OCI-LY7 (cell line): Measurements from ENCODE around the gene TMEM229A. TPM values are rescaled to one million over a fixed set of nuclear protein-coding genes. Genes with fewer than 3 reads are reported as not detected.

Source experiments
- BruUV-seq: library from RNA; stranded (reverse); fragments of 400-500 nt; replicated peaks from 2 replicates; lab custom pipeline; 2021; lab: Mats Ljungman, UMichigan
- CTCF ChIA-PET: fragments of 300-600 bp; sonication (Branson Sonifier 250); formaldehyde crosslinking; loops from one replicate; lab custom pipeline; 2022; ENCODE audit warnings: antibody characterized with exemption; ENCODE audit not compliant: unreplicated experiment; lab: Charles Lee
- POLR2A ChIA-PET: fragments of 300-600 bp; sonication (Branson Sonifier 250); formaldehyde crosslinking; loops from one replicate; lab custom pipeline; 2022; ENCODE audit warnings: antibody characterized with exemption; lab: Charles Lee
- DNase-seq: peaks from one replicate; pipeline ENCODE4 v3.0.0-alpha.2; 2015; ENCODE audit warnings: low spot score
- H2AFZ ChIP-seq: fragments of 200-600 bp; sonication (generic), shearing (Covaris generic); 2 replicates; pipeline ENCODE4 v1.6.1; 2014; ENCODE audit warnings: mild to moderate bottlenecking, antibody characterized with exemption, low read length, moderate library complexity
- H3K27ac ChIP-seq: fragments of 200-600 bp; sonication (generic); 2 replicates; pipeline ENCODE4 v1.5.1; 2014; ENCODE audit warnings: mixed run types, low read depth, mild to moderate bottlenecking, moderate library complexity, low read length, inconsistent platforms; ENCODE audit not compliant: poor library complexity, severe bottlenecking
- H3K36me3 ChIP-seq: fragments of 200-600 bp; sonication (generic); 2 replicates; pipeline ENCODE4 v1.6.1; 2014; ENCODE audit warnings: mild to moderate bottlenecking, antibody characterized with exemption, low read length, moderate library complexity, mixed read lengths; ENCODE audit not compliant: insufficient read depth
- H3K4me1 ChIP-seq: fragments of 200-600 bp; sonication (generic); 2 replicates; pipeline ENCODE4 v1.5.1; 2014; ENCODE audit warnings: mild to moderate bottlenecking, low read length; ENCODE audit not compliant: insufficient read depth, poor library complexity, severe bottlenecking
- H3K4me2 ChIP-seq: fragments of 200-600 bp; sonication (generic); 2 replicates; pipeline ENCODE4 v1.6.1; 2014; ENCODE audit warnings: mild to moderate bottlenecking, low read length
- H3K4me3 ChIP-seq: fragments of 200-600 bp; sonication (generic); 2 replicates; pipeline ENCODE4 v1.5.1; 2014; ENCODE audit warnings: mild to moderate bottlenecking, low read depth, low read length; ENCODE audit not compliant: poor library complexity, severe bottlenecking
- H3K79me2 ChIP-seq: fragments of 200-600 bp; sonication (generic); 2 replicates; pipeline ENCODE4 v1.6.1; 2016; ENCODE audit warnings: low read depth, mild to moderate bottlenecking, low read length, moderate library complexity, mixed read lengths; ENCODE audit not compliant: insufficient read depth
- H3K9me2 ChIP-seq: fragments of 200-600 bp; sonication (generic); 2 replicates; pipeline ENCODE4 v1.6.1; 2016; ENCODE audit warnings: mild to moderate bottlenecking, low read length, mixed read lengths; ENCODE audit not compliant: insufficient read depth
- H3K9me3 ChIP-seq: fragments of 200-600 bp; sonication (generic); 2 replicates; pipeline ENCODE4 v1.6.1; 2014; ENCODE audit warnings: mild to moderate bottlenecking, mixed run types, low read length, mixed read lengths
- H4K20me1 ChIP-seq: fragments of 200-600 bp; sonication (generic); 2 replicates; pipeline ENCODE4 v1.6.1; 2014; ENCODE audit warnings: mild to moderate bottlenecking, antibody characterized with exemption, low read length, moderate library complexity, mixed read lengths; ENCODE audit not compliant: insufficient read depth
- EZH2phosphoT487 ChIP-seq: fragments of 200-600 bp; sonication (generic); IDR thresholded peaks from 2 replicates; pipeline ENCODE4 v1.6.1; 2018; ENCODE audit warnings: low read depth, borderline replicate concordance, mild to moderate bottlenecking, mixed run types, antibody characterized with exemption, low read length, moderate library complexity, mixed read lengths
- intact Hi-C: fragments of 100-400 bp; cut with micrococcal nuclease; formaldehyde crosslinking; loops from one replicate; pipeline ENCODE4 v1.10.0; 2022; ENCODE audit not compliant: unreplicated experiment
- total RNA-seq, 2 experiments: library from RNA; depleted of rRNA in 1 of 2; stranded (reverse); fragments of >200 nt in 1 of 2; shearing (Covaris generic) in 1 of 2; gene quantifications; 2 replicates each; pipeline ENCODE4 v1.2.3, GENCODE V29; 2014 to 2022
- TF ChIP-seq, protein P1 (sequence below): fragments of 200-600 bp; sonication (generic); conservative IDR thresholded peaks from 2 replicates; pipeline ENCODE4 v1.5.1; 2014; ENCODE audit warnings: mild to moderate bottlenecking, antibody characterized with exemption, low read length, moderate library complexity, mixed read lengths

The TMEM229A gene
- total RNA-seq, 2 experiments from 2014 or later: not detected

DNA sequence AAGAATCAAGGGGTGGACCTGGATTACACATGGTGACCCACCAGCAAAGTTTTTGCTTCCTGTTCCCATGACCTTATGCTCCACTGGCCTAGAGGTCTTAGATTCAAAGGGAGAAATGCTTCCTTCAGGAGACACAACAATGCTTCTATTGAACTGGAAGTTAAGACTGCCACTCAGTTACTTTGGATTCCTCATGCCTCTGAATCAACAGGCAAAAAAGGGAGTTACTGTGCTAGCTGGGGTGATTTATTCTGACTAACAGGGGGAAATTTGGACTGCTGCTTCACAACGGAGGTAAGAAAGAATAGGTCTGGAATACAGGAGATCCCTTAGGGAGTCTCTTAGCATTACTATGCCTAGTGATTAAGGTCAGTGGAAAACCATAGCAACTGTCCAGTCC is 10.3 kb downstream of the TMEM229A start:
- Histone ChIP-seq H3K79me2 (no peaks in the 10 kb centered on the region), H4K20me1 (no peaks in the 10 kb centered on the region), H3K9me3 (no peaks in the 10 kb centered on the region), H3K4me3 (no peak overlapping the region), H3K9me2 (no peaks in the 10 kb centered on the region), H3K4me1 (no peaks in the 10 kb centered on the region), H3K36me3 (no peaks in the 10 kb centered on the region), H2AFZ (no peak overlapping the region), H3K4me2 (no peak overlapping the region), H3K27ac (no peak overlapping the region)
- TF ChIP-seq, protein P1, sequence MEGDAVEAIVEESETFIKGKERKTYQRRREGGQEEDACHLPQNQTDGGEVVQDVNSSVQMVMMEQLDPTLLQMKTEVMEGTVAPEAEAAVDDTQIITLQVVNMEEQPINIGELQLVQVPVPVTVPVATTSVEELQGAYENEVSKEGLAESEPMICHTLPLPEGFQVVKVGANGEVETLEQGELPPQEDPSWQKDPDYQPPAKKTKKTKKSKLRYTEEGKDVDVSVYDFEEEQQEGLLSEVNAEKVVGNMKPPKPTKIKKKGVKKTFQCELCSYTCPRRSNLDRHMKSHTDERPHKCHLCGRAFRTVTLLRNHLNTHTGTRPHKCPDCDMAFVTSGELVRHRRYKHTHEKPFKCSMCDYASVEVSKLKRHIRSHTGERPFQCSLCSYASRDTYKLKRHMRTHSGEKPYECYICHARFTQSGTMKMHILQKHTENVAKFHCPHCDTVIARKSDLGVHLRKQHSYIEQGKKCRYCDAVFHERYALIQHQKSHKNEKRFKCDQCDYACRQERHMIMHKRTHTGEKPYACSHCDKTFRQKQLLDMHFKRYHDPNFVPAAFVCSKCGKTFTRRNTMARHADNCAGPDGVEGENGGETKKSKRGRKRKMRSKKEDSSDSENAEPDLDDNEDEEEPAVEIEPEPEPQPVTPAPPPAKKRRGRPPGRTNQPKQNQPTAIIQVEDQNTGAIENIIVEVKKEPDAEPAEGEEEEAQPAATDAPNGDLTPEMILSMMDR: no peak
- no peak for TF ChIP-seq EZH2phosphoT487
- BruUV-seq: no TSS peak
- intact Hi-C loops: no loop called here
- POLR2A ChIA-PET: no interaction called here
- no peak for DNase-seq
- CTCF ChIA-PET: no interaction called here

GRCh38 chr7:124020060-124020459 is 12.8 kb downstream of the TMEM229A start:
- TF ChIP-seq EZH2phosphoT487: no peak
- TF ChIP-seq, protein P1: no peak

DNA sequence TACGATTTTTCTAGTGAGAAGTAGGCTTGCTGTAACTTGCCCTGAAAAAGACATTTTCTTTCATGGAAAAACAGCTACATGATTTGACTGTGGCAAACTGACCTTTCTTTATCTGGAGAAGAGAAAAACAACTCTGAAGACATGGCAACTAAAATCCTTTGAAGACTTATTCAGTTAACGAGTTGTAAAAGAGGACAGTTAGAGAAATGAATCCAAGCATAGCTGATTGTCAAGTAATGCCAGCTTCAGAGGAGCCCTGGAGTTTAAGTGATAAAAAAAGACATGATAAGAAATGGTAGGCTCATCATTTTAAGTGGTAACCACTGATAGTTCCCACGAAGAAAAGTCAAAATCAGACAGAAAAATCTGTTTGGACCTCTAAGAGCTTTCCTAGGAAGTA is 19.6 kb downstream of the TMEM229A start:
- POLR2A ChIA-PET: no interaction called here
- intact Hi-C loops: no loop called here
- BruUV-seq: no TSS peak

More at GRCh38 chr7:124020060-124020459, 12.8 kb downstream of the TMEM229A start:
- no peaks in the 10 kb centered on the region for H3K4me1 ChIP-seq
- H3K36me3 ChIP-seq: no peaks in the 10 kb centered on the region
- no peak for DNase-seq
- no peak overlapping the region for H3K27ac ChIP-seq
- intact Hi-C loops: no loop called here
- H2AFZ ChIP-seq: no peak overlapping the region
- POLR2A ChIA-PET: interaction anchor here (0.5 kb wide), 1 partner anchor 51 kb away, joined by 3 read pairs; no protein-coding TSS in a partner anchor
- no peaks in the 10 kb centered on the region for H4K20me1 ChIP-seq
- no TSS peak for BruUV-seq
- no peaks in the 10 kb centered on the region for H3K79me2 ChIP-seq
- H3K4me2 ChIP-seq: no peak overlapping the region
- H3K4me3 ChIP-seq: no peak overlapping the region
- H3K9me3 ChIP-seq: no peaks in the 10 kb centered on the region
- CTCF ChIA-PET: no interaction called here
- no peaks in the 10 kb centered on the region for H3K9me2 ChIP-seq

More for the DNA sequence above, 19.6 kb downstream of the TMEM229A start:
- no peak overlapping the region for H3K4me2 ChIP-seq
- TF ChIP-seq, protein P1: no peak
- no peak for TF ChIP-seq EZH2phosphoT487
- no peak overlapping the region for H3K4me3 ChIP-seq
- no peak for DNase-seq
- no peaks in the 10 kb centered on the region for H4K20me1 ChIP-seq
- no peak overlapping the region for H3K27ac ChIP-seq
- no peaks in the 10 kb centered on the region for H3K9me3 ChIP-seq
- no peaks in the 10 kb centered on the region for H3K36me3 ChIP-seq
- CTCF ChIA-PET: no interaction called here
- H3K79me2 ChIP-seq: no peaks in the 10 kb centered on the region
- no peak overlapping the region for H2AFZ ChIP-seq
- no peaks in the 10 kb centered on the region for H3K9me2 ChIP-seq
- H3K4me1 ChIP-seq: no peaks in the 10 kb centered on the region
